Measurements from ENCODE around the gene C9orf43.
"Not testable (repeated sequence)": the region's sequence is repeated elsewhere in the genome, so short reads cannot be mapped to it uniquely, and the experiment has no call there.

DNA sequence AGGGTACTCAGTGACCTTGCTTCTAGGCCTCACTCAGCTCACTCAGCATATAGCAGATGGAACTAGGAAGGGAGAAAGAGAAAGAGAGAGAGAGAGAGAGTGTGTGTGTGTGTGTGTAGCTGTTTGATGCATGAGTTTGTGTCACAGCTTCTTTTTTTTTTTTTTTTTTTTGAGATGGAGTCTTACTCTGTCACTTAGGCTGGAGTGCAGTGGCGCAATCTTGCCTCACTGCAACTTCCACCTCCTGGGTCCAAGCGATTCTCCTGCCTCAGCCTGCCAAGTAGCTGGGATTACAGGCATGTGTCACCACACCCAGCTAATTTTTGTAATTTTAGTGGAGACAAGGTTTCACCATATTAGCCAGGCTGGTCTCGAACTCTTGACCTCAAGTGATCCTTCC is 44.9 kb upstream of the C9orf43 start:
- not testable (repeated sequence) for TF ChIP-seq EP300, POLR2A, CTCF (IDR thresholded peaks at IDR 0.05)

All from suprapubic skin (tissue), 3 donors.